DOHH2 (cell line): ENCODE measurements around the gene SPRY1.

Experiments used
- EZH2phosphoT487 ChIP-seq: fragments of 200-600 bp; sonication (generic); IDR thresholded peaks from 2 replicates; pipeline ENCODE4 v1.6.1; 2017; ENCODE audit warnings: borderline replicate concordance, mild to moderate bottlenecking, antibody characterized with exemption, low read length, moderate library complexity, mixed read lengths
- TF ChIP-seq, protein P1 (sequence below): fragments of 200-600 bp; sonication (generic); IDR thresholded peaks from one replicate; pipeline ENCODE4 v1.5.1; 2014; ENCODE audit warnings: antibody characterized with exemption, mild to moderate bottlenecking, low read depth, low read length; ENCODE audit not compliant: poor library complexity, severe bottlenecking

DNA sequence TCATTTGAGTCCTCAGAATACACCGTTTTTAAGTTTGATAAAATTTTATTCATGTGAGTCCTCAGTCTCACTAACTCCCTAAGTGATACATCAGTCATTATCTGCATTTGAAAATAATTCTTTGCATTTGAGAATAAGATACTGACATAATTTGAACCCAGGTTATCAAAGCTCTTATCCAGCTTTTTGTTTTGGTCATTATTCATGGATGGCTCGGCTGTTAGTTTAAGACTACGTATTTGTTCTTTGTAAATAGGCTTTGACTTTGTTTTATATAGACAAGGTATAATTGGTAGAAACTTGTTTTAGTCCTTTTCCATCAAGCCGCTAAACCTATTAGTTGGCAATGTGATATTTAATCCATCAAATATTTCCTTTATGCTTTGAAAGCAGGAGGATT lies 7.9 kb downstream of the SPRY1 start:
- TF ChIP-seq, protein P1, sequence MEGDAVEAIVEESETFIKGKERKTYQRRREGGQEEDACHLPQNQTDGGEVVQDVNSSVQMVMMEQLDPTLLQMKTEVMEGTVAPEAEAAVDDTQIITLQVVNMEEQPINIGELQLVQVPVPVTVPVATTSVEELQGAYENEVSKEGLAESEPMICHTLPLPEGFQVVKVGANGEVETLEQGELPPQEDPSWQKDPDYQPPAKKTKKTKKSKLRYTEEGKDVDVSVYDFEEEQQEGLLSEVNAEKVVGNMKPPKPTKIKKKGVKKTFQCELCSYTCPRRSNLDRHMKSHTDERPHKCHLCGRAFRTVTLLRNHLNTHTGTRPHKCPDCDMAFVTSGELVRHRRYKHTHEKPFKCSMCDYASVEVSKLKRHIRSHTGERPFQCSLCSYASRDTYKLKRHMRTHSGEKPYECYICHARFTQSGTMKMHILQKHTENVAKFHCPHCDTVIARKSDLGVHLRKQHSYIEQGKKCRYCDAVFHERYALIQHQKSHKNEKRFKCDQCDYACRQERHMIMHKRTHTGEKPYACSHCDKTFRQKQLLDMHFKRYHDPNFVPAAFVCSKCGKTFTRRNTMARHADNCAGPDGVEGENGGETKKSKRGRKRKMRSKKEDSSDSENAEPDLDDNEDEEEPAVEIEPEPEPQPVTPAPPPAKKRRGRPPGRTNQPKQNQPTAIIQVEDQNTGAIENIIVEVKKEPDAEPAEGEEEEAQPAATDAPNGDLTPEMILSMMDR = no peak
- TF ChIP-seq EZH2phosphoT487 = no peak
